ENCODE measurements around the gene YWHAH.
A peak's percentile ranks its signal among the peaks of the same experiment; 100 is the strongest.

DNA sequence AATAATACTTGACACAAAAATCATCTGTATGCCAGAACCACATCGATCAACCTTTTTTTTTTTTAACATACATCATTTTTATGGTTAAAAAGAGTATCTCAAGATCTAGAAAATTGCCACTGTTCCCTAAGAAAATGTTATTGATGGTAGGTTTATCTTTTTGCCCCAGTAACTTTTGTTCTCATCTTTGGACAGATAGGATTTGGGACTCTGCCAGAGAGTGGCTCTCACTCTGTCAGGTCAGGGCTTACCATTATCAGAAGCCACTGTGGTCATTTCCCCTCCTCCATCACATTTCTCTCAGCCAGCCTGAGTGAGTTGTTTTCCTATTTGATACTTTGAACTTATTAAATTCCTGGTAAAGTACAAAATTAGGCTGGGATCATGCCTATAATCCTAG lies 47.9 kb upstream of the YWHAH start:
- peak; percentile 34 for TF ChIP-seq DPF2 (IDR thresholded peaks at IDR 0.05)
- no peak for TF ChIP-seq ZNF239 (CRISPR knock-in tag; IDR thresholded peaks at IDR 0.05)
- no peak for TF ChIP-seq SPI1 (IDR thresholded peaks at IDR 0.05; ENCODE audit: borderline replicate concordance, low read depth, low read length)
- TF ChIP-seq GABPA (tag; conservative IDR thresholded peaks at IDR 0.05; ENCODE audit: low read depth), result no peak
- TF ChIP-seq CTCF (IDR thresholded peaks at IDR 0.05 in 2 of 3, conservative IDR thresholded peaks at IDR 0.05 in 1 of 3; ENCODE audit: insufficient read depth in 2 of 3, low read depth in 1 of 3, low read length in 3 of 3), result no peak
- no peak for TF ChIP-seq TCF7 (IDR thresholded peaks at IDR 0.05; ENCODE audit: borderline replicate concordance)
- peak; percentile 37; the same call in 1 of the 2 replicates for TF ChIP-seq MTA3 (IDR thresholded peaks at IDR 0.05; ENCODE audit: borderline replicate concordance)
- no peak for TF ChIP-seq ZNF639 (CRISPR knock-in tag; conservative IDR thresholded peaks at IDR 0.05 in 1 of 2, IDR thresholded peaks at IDR 0.05 in 1 of 2)
- no peak for TF ChIP-seq CLOCK (CRISPR knock-in tag; IDR thresholded peaks at IDR 0.05; ENCODE audit: borderline replicate concordance)
- TF ChIP-seq EP300 (IDR thresholded peaks at IDR 0.05; ENCODE audit: low read length), result peak; percentile 89
- no peak for TF ChIP-seq BCL6 (CRISPR knock-in tag; IDR thresholded peaks at IDR 0.05)
- TF ChIP-seq CCAR2 (IDR thresholded peaks at IDR 0.05; ENCODE audit: low read depth, low read length), result no peak
- TF ChIP-seq ZNF408 (CRISPR knock-in tag; IDR thresholded peaks at IDR 0.05; ENCODE audit: low read depth), result no peak
- peak; percentile 41; the same call in 1 of the 2 replicates for TF ChIP-seq JUND (IDR thresholded peaks at IDR 0.05; ENCODE audit: borderline replicate concordance, low read depth, low read length)
- no peak; the same call in 2 of the 3 replicates for TF ChIP-seq JUND (tag; IDR thresholded peaks at IDR 0.05; ENCODE audit: borderline replicate concordance, low read depth, low read length)
